ENCODE results near the gene FAM120A.

DNA sequence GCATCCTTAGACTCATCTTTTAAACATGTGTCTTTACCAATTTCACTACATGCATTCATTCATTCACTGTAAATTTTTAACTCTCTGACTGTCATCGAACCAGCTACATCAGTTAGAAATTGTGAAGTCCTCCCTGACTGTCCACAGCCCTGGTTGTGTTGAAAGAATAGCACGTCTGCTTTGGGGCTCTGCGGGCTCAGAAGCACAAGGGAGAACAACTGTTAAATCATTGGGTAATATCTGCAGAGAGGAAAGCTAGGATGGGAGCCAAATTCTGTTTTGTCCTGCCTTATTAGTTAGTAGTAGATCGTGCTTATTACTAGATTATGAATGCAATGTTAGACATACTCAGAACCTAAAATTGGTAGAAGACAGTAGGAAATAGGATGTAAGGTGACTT lies 28.2 kb downstream of the FAM120A start:
- no peak for TF ChIP-seq CTCF (IDR thresholded peaks at IDR 0.05)
- TF ChIP-seq, protein P1, sequence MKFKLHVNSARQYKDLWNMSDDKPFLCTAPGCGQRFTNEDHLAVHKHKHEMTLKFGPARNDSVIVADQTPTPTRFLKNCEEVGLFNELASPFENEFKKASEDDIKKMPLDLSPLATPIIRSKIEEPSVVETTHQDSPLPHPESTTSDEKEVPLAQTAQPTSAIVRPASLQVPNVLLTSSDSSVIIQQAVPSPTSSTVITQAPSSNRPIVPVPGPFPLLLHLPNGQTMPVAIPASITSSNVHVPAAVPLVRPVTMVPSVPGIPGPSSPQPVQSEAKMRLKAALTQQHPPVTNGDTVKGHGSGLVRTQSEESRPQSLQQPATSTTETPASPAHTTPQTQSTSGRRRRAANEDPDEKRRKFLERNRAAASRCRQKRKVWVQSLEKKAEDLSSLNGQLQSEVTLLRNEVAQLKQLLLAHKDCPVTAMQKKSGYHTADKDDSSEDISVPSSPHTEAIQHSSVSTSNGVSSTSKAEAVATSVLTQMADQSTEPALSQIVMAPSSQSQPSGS (CRISPR knock-in tag; IDR thresholded peaks at IDR 0.05; ENCODE audit: borderline replicate concordance, low read depth): no peak
- TF ChIP-seq ZNF317 (CRISPR knock-in tag; IDR thresholded peaks at IDR 0.05; ENCODE audit: borderline replicate concordance, low read depth): no peak
- no peak for TF ChIP-seq FOXP1 (CRISPR knock-in tag; IDR thresholded peaks at IDR 0.05; ENCODE audit: borderline replicate concordance)
- no peak for TF ChIP-seq MAX (CRISPR knock-in tag; IDR thresholded peaks at IDR 0.05)
- TF ChIP-seq NR3C1 (CRISPR knock-in tag; conservative IDR thresholded peaks at IDR 0.05; ENCODE audit: low read depth): no peak
- TF ChIP-seq E2F4 (CRISPR knock-in tag; IDR thresholded peaks at IDR 0.05; ENCODE audit: borderline replicate concordance, low read depth): no peak
- no peak for TF ChIP-seq JUN (CRISPR knock-in tag; IDR thresholded peaks at IDR 0.05)
- TF ChIP-seq, protein P2, sequence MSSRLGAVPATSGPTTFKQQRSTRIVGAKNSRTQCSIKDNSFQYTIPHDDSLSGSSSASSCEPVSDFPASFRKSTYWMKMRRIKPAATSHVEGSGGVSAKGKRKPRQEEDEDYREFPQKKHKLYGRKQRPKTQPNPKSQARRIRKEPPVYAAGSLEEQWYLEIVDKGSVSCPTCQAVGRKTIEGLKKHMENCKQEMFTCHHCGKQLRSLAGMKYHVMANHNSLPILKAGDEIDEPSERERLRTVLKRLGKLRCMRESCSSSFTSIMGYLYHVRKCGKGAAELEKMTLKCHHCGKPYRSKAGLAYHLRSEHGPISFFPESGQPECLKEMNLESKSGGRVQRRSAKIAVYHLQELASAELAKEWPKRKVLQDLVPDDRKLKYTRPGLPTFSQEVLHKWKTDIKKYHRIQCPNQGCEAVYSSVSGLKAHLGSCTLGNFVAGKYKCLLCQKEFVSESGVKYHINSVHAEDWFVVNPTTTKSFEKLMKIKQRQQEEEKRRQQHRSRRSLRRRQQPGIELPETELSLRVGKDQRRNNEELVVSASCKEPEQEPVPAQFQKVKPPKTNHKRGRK (CRISPR knock-in tag; IDR thresholded peaks at IDR 0.05; ENCODE audit: borderline replicate concordance): no peak
- TF ChIP-seq ZNF416 (CRISPR knock-in tag; IDR thresholded peaks at IDR 0.05): no peak

All from WTC11 (cell line).